Measurements from ENCODE around the gene CDC42EP5. TPM values are rescaled to one million over a fixed set of nuclear protein-coding genes. Genes with fewer than 3 reads are reported as not detected.
A peak's percentile ranks its signal among the peaks of the same experiment; 100 is the strongest.
"Not testable (repeated sequence)": the region's sequence is repeated elsewhere in the genome, so short reads cannot be mapped to it uniquely, and the experiment has no call there.

Gene CDC42EP5, protein sequence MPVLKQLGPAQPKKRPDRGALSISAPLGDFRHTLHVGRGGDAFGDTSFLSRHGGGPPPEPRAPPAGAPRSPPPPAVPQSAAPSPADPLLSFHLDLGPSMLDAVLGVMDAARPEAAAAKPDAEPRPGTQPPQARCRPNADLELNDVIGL
- 2.4 TPM for polyA plus RNA-seq (2012; ENCODE audit: missing spikeins)

DNA sequence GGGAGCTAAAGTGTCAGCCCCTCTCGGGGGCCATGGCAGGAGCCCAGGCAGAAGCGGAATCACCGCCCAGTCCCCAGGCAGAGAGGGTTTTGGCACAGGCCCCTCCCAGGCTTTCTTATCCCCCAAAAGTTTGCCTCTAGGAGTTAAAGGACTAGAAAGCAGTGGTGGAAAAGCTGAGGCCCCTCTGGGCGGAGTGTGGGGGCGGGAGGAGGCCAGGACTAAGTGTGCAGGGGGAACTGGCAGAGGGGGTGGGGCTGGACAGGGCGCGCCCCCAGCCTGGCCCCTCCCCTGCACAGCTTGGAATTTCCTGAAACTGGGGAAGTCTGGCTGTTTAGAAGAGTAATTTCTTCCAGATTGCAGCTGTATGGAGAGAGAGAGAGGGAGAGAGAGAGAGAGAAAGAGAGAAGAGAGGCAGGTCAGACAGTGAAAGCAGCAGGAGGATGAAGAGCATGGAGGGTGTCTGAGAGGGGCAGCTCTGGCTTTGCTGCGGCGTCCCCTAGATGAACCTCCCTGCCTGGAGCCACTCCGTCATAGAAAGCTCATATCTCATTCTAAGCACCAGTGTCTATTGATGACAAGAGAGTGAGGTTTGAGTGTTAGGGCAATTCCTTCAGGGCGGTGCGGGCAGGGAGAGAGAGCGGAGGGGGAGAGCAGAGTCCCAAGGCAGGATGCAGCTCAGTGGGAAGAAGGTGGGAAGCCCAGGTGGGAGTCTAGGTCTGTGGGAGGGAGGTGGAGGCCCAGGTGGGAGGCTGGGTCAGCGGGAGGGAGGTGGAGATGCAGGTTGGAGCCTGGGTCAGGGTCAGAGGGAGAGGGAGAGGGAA is at the start of gene CDC42EP5:
TSS of gene CDC42EP5 (minus strand) at position 226 of the 821 bp plus-strand sequence. CDS start 7,749 bp downstream, outside the sequence.
- FAIRE-seq (no peak), DNase-seq (ENCODE audit: insufficient read length) (no peak)
- TF ChIP-seq POLR2AphosphoS5 (IDR thresholded peaks at IDR 0.05; ENCODE audit: low read depth, low read length) (no peak), POLR2A (IDR thresholded peaks at IDR 0.05; ENCODE audit: low read depth, low read length) (no peak), TAF1 (IDR thresholded peaks at IDR 0.05; ENCODE audit: borderline replicate concordance, low read depth, low read length) (no peak)

DNA sequence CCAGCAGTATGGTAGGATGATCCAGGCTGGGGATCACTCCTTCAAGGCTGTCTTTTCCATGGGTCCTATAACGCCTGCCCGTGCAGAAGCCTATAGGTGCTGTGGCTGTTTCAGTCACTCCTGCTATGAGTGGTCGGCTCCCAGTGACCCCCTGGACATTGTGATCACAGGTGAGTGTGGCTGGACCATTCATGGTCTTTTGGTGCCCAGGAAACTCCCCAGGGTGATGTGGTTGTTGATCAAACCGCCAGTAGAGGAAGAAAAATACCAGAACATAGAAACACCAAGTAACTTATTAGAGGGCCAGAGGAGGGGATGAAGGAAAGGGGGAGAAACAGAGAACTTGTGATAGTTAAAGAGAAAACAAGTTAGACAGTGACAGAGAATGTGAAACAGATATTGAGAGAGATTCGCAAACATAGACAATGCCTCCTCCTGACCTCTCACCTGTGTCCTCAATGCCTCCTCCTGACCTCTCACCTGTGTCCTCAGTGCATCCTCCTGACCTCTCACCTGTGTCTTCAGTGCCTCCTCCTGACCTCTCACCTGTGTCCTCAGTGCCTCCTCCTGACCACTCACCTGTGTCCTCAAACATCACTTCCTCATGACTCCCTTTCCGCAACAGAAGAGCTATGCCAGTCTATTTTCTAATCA is 48.9 kb upstream of the CDC42EP5 start:
- TF ChIP-seq POLR2A (IDR thresholded peaks at IDR 0.05; ENCODE audit: low read depth, low read length), result no peak
- no peak for TF ChIP-seq POLR2AphosphoS5 (IDR thresholded peaks at IDR 0.05; ENCODE audit: low read depth, low read length)
- TF ChIP-seq TAF1 (IDR thresholded peaks at IDR 0.05; ENCODE audit: borderline replicate concordance, low read depth, low read length), result no peak
- FAIRE-seq, result no peak
- no peak for DNase-seq (ENCODE audit: insufficient read length)

DNA sequence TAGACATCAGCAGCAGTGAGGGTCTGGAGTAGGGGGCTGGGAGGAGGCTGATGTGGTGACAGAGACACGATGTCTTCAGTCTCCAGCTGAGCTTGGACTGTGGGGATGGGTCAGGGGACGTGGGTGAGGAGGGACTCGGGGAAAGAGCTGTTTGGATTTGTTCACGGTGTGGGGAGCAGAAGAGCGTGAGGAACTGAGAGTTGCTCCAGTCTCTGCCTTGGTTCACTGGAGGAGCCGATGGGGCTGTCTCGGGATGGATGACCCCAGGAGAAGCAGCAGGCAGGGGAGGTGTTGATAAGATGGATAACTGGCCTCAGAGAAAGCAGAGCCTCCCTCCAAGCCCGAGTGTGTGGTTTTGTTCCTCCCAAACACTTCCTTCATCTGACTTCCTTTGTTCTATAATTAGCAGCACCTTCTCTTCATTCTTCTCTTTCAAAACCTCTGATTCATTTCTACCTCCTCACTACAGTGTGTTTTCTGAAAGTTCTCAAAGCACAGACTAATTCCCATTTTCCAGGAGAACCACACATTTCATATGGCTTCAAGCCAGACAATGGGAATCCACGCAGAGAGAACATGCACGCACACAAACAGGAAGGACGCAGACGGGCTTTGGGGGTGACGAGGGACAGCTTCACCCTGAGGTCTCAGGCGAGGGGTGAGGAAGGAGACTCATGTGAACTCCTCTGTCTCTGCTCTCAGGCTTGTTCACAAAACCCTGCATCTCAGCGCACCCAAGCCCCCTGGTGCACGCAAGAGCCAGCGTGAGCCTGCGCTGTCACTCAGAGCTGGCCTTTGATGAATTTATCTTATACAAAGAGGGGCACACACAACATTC is 48.1 kb upstream of the CDC42EP5 start:
- DNase-seq (ENCODE audit: insufficient read length) (no peak), FAIRE-seq (peak; percentile 97)
- TF ChIP-seq POLR2AphosphoS5 (IDR thresholded peaks at IDR 0.05; ENCODE audit: low read depth, low read length), result no peak
- TF ChIP-seq TAF1 (IDR thresholded peaks at IDR 0.05; ENCODE audit: borderline replicate concordance, low read depth, low read length), result no peak
- no peak for TF ChIP-seq POLR2A (IDR thresholded peaks at IDR 0.05; ENCODE audit: low read depth, low read length)

DNA sequence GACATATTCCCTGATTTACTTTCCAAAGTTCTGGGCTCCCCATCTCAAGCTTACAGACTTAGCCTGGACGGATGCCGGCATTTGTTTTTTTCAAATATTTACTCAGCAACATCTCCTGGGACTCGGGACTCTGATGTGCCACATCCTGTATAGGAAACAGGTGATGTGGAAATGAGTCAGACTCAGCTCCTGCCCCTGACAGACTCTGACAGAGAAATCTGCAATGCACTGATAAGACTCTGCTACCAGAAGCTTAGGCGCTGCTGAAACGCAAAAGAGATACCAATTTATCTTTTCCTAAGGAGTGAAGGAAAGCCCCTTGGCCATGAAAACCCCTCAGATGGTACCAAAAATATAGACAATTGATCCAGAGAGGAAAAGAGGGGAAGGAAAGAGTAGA is 45.7 kb upstream of the CDC42EP5 start:
- FAIRE-seq (peak; percentile 85), DNase-seq (ENCODE audit: insufficient read length) (peak; percentile 39)
- TF ChIP-seq POLR2A (IDR thresholded peaks at IDR 0.05; ENCODE audit: low read depth, low read length), result no peak
- no peak for TF ChIP-seq POLR2AphosphoS5 (IDR thresholded peaks at IDR 0.05; ENCODE audit: low read depth, low read length)
- TF ChIP-seq TAF1 (IDR thresholded peaks at IDR 0.05; ENCODE audit: borderline replicate concordance, low read depth, low read length), result no peak

DNA sequence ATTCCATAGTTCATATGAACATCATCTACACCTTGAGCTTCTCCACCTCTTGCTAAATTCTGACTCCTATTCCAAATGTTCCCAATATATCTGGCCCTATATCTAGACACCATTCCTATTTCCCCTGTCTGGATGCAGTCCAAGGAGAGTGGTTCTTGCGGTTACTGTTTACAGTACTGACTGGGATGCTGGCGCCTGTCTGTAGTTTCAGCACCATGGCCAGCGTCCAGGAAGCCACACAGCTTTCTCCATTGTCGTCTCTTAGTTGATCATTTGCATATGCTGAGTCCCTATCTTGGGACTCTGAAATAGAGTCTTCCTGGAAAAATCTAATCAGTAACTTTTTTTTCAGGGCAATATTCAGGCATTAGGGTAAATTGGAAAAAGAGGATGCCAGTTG is 44.4 kb upstream of the CDC42EP5 start:
- no peak for TF ChIP-seq POLR2A (IDR thresholded peaks at IDR 0.05; ENCODE audit: low read depth, low read length)
- TF ChIP-seq POLR2AphosphoS5 (IDR thresholded peaks at IDR 0.05; ENCODE audit: low read depth, low read length), result no peak
- TF ChIP-seq TAF1 (IDR thresholded peaks at IDR 0.05; ENCODE audit: borderline replicate concordance, low read depth, low read length), result no peak
- peak; percentile 83 for FAIRE-seq
- DNase-seq (ENCODE audit: insufficient read length), result no peak

DNA sequence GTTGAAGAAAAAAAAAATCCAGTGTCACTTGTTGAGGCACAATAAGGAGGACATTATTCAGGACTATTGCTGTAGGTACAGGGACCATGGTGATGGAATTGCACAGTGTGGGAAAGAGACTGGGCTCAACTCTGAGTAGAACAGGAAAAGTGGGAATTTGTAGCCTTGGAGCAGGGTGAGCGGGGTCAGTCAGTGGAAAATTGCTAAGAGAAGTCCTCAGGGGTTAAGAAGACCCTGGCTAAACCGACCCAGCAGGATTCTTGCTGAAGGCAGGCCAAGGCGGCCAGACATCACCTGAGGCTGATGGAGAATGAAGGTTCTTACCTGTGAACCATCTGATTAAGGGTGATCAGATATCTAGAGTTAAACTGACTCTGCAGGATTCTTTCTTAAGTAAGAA is 42.1 kb upstream of the CDC42EP5 start:
- TF ChIP-seq TAF1 (IDR thresholded peaks at IDR 0.05; ENCODE audit: borderline replicate concordance, low read depth, low read length) (no peak), POLR2AphosphoS5 (IDR thresholded peaks at IDR 0.05; ENCODE audit: low read depth, low read length) (no peak), POLR2A (IDR thresholded peaks at IDR 0.05; ENCODE audit: low read depth, low read length) (no peak)
- no peak for FAIRE-seq
- no peak for DNase-seq (ENCODE audit: insufficient read length)

DNA sequence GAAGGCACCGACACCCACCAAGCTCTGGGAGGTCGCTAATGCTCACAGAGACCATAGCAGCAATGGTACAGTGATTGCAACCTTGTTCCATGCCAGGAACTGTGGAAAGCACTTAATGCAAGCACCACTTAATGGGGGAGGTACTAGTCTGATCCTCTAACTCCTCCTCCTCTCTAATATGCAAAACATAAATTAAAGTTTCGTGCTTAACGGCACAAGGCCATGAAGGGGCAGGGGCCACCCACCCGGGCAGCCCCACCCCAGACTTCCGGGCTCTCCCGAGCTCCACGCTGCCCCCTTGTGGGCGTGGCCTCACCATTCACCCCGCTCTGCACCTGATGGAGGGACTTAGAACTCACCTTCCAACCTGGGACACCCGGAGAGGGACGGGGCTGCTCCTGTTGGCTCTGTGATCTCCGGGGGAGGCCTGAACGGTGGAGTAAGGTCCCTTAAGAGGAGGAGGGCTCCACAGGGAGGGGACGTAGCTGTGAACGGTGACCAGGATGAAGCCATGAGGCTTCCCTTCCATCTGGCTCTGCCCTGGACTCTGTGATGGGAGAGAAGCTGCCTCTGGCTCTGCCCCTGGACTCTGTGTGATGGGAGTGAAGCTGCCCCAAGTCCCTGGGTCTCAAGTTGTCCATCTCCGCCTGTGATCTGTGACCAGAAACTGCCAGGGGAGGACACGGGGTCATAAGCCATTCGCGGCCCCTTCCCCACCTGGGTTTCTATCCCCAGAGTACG is 36.3 kb upstream of the CDC42EP5 start:
- DNase-seq (ENCODE audit: insufficient read length), result not testable (repeated sequence)
- peak; percentile 96 for FAIRE-seq

DNA sequence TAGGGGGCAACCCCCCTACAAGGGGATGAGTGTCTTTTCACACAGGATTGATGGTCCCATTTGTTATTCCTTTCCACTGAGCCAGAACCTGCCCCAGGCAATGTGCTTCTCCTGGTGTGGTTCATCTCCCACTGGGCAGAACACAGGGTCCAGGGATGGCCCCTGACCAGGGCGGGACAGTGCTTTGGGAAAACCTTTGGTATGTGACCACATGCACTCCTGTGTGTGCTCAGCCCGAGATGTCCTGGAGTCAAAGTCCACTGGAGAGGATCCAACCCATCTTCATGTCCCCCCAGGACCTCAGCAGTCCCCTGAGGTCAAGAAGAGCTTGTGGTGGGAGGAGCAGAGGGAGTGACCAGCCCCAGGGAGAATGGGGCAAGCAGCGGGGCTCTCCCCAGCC is 35.4 kb upstream of the CDC42EP5 start:
- DNase-seq (ENCODE audit: insufficient read length); FAIRE-seq: not testable (repeated sequence)

DNA sequence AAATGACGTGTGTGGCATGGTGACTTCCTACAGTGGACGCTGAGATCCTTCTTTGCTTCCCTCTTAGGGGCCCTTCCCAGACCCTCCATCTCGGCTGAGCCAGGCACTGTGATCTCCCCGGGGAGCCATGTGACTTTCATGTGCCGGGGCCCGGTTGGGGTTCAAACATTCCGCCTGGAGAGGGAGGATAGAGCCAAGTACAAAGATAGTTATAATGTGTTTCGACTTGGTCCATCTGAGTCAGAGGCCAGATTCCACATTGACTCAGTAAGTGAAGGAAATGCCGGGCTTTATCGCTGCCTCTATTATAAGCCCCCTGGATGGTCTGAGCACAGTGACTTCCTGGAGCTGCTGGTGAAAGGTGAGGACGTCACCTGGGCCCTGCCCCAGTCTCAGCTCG is 34.7 kb upstream of the CDC42EP5 start:
- TF ChIP-seq POLR2A (IDR thresholded peaks at IDR 0.05; ENCODE audit: low read depth, low read length) (no peak), TAF1 (IDR thresholded peaks at IDR 0.05; ENCODE audit: borderline replicate concordance, low read depth, low read length) (no peak), POLR2AphosphoS5 (IDR thresholded peaks at IDR 0.05; ENCODE audit: low read depth, low read length) (no peak)
- DNase-seq (ENCODE audit: insufficient read length) (no peak), FAIRE-seq (no peak)

DNA sequence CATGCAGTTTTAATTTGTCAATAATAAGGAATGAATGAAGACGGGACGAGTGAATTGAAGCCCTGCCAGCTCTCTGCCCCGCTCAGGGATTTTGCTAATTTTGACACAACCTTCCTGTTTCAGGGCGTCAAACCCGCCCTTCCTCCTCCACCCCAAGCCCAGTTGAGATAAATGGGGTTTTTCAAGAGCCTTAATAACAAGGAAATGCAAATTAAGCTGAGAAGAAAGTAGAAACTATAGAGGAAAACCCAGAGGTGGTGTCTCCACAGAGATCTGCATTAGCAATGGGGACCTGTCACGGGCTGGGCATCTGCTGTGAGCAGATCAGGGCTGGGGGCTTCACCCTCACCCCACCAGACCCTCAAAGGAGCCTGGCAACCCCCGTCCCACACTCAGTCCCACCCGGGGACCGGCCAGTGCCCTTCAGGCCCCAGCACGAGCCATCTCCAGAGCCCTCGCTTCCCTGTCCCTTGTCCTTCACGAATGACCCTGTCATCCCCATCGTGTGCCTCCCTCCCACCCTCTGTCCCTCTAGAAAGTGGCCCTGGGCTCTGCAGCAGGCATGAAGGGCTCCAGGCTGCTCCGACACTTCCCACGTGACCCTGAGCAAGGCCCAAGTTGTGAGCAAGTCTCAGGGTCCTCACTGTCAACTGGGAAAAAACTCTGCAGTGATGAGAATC is 34.1 kb upstream of the CDC42EP5 start:
- not testable (repeated sequence) for FAIRE-seq; DNase-seq (ENCODE audit: insufficient read length)

DNA sequence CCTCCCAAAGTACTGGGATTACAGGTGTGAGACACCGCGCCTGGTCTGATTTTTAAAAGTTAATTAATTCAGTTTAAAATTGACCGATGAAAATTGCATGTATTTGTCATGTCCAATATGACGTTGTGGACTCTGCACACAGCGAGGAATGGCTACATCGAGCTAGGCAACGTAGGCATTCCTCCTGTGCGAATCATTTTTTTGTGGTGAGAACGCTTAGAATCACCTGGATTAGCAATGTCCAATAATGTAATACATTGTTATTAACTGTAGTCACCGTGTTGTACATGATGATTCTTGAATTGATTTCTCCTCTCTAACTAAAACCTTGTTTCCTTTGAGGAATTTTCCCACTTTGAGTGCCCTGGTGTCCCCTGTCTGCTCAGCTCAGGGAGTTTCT is 33.0 kb upstream of the CDC42EP5 start:
- no peak for TF ChIP-seq POLR2A (IDR thresholded peaks at IDR 0.05; ENCODE audit: low read depth, low read length)
- TF ChIP-seq TAF1 (IDR thresholded peaks at IDR 0.05; ENCODE audit: borderline replicate concordance, low read depth, low read length), result no peak
- TF ChIP-seq POLR2AphosphoS5 (IDR thresholded peaks at IDR 0.05; ENCODE audit: low read depth, low read length), result no peak
- no peak for DNase-seq (ENCODE audit: insufficient read length)

DNA sequence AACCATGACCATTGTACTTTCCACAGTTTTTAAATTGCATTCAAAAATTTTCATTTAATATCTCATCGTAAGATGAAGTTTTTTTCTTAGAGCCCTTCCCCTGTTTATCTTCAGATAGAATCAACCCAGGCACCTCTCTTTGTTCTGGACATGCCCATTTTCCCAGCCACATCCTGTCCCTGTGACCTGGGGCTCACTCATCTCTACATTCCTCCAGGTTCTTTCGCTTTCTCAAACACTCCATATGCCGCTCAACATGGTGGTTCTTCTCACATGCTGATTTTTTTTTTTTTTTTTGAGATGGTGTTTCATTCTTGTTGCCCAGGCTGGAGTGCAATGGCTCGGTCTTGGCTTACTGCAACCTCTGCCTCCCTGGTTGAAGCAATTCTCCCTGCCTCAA is 32.4 kb upstream of the CDC42EP5 start:
- DNase-seq (ENCODE audit: insufficient read length); FAIRE-seq: not testable (repeated sequence)

More for the DNA sequence above, 33.0 kb upstream of the CDC42EP5 start:
- no peak for FAIRE-seq
